ENCODE measurements around the gene MST1. TPM values are rescaled to one million over a fixed set of nuclear protein-coding genes. Genes with fewer than 3 reads are reported as not detected.
A peak's percentile ranks its signal among the peaks of the same experiment; 100 is the strongest.

The MST1 gene
- total RNA-seq, 1 experiment from 2014 or later, result 15.4 TPM

DNA sequence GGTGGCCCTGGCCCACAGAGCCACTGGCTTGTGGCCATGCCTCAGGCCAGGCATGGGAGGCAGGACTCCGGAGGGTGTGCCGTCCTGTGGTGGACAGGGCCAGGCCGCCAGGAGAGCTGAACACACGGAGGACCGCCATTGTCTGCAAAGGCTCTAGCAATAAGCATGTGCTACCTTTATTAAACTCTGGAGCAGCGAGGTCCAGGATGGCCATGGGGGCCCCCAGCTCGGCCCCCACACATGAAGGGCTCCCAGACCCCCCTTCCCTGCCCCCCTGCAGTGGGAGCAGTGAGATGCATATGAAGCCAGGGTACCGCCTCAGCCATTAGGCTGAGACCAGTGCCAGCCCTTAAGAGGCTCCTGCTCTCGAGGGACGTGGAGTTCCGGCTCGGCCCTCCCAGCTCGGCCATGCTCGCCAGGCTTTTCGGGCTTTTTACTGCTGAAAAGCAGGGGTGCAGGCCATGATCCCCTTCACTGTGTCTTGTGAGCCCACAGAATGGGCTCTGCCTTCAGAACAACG lies 27.5 kb upstream of the MST1 start:
- Mint-ChIP-seq H3K4me1 (ENCODE audit: low read depth, unreplicated experiment) (no peaks in the 10 kb centered on the region), H3K9me3 (ENCODE audit: unreplicated experiment) (no peaks in the 10 kb centered on the region), H3K4me3 (ENCODE audit: unreplicated experiment) (no peak overlapping the region), H3K36me3 (ENCODE audit: insufficient read depth, unreplicated experiment) (peaks cover 66% of the 10 kb centered on the region), H3K27ac (ENCODE audit: unreplicated experiment) (no peak overlapping the region), H3K27me3 (ENCODE audit: insufficient read depth, unreplicated experiment) (no peaks in the 10 kb centered on the region)
- Histone ChIP-seq H3K9me3 (no peaks in the 10 kb centered on the region), H3K27me3 (replicated peaks; ENCODE audit: control insufficient read depth, insufficient read depth, low read length) (no peaks in the 10 kb centered on the region), H3K36me3 (ENCODE audit: control insufficient read depth, insufficient read depth, low read length) (no peaks in the 10 kb centered on the region; the same call in 1 of the 2 replicates), H3K4me1 (no peaks in the 10 kb centered on the region; the same call in 1 of the 2 replicates), H3K4me3 (ENCODE audit: low read depth, low read length) (no peak overlapping the region)
- ChIA-PET POLR2A (no interaction called here), CTCF (no interaction called here)
- DNase-seq, result peak in 1 of 2 experiments; percentile 34
- TF ChIP-seq, protein P1, sequence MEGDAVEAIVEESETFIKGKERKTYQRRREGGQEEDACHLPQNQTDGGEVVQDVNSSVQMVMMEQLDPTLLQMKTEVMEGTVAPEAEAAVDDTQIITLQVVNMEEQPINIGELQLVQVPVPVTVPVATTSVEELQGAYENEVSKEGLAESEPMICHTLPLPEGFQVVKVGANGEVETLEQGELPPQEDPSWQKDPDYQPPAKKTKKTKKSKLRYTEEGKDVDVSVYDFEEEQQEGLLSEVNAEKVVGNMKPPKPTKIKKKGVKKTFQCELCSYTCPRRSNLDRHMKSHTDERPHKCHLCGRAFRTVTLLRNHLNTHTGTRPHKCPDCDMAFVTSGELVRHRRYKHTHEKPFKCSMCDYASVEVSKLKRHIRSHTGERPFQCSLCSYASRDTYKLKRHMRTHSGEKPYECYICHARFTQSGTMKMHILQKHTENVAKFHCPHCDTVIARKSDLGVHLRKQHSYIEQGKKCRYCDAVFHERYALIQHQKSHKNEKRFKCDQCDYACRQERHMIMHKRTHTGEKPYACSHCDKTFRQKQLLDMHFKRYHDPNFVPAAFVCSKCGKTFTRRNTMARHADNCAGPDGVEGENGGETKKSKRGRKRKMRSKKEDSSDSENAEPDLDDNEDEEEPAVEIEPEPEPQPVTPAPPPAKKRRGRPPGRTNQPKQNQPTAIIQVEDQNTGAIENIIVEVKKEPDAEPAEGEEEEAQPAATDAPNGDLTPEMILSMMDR (IDR thresholded peaks at IDR 0.05; ENCODE audit: insufficient read depth in 1 of 2, low read depth in 1 of 2, low read length in 1 of 2, severe bottlenecking in 1 of 2, unreplicated experiment in 1 of 2), result no peak
- intact Hi-C loops (cut with micrococcal nuclease; ENCODE audit: unreplicated experiment), result loop anchor here (5.0 kb wide), 1 partner anchor 121 kb away; no protein-coding TSS in a partner anchor
- no TSS peak for BruUV-seq (replicated peaks)

DNA sequence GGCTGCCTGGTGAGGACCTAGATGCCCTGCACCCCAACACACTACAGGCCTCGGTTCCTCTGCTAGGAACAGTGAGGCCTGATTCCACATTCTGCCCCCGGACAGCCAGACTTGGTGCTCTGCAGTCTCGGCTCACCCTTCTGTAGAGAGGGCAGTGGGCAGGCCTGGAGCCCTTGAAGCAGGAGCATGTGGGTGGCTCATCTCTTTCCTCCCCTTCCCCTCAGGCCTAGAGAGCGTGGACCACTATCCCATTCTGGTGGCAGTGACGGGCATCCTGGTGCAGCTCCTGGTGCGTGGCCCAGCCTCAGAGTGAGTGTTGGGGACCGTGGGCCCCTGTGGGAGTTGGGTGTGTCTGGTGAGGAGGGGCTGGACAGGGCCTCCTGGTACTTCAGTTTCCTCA lies 26.9 kb upstream of the MST1 start:
- Mint-ChIP-seq H3K9me3 (ENCODE audit: unreplicated experiment) (no peaks in the 10 kb centered on the region), H3K4me1 (ENCODE audit: low read depth, unreplicated experiment) (no peaks in the 10 kb centered on the region), H3K27ac (ENCODE audit: unreplicated experiment) (no peak overlapping the region), H3K36me3 (ENCODE audit: insufficient read depth, unreplicated experiment) (peaks cover 60% of the 10 kb centered on the region), H3K4me3 (ENCODE audit: unreplicated experiment) (no peak overlapping the region), H3K27me3 (ENCODE audit: insufficient read depth, unreplicated experiment) (no peaks in the 10 kb centered on the region)
- BruUV-seq (replicated peaks), result no TSS peak
- H3K27me3 ChIP-seq (replicated peaks; ENCODE audit: control insufficient read depth, insufficient read depth, low read length), result no peaks in the 10 kb centered on the region
- TF ChIP-seq, protein P1 (IDR thresholded peaks at IDR 0.05; ENCODE audit: insufficient read depth in 1 of 2, low read depth in 1 of 2, low read length in 1 of 2, severe bottlenecking in 1 of 2, unreplicated experiment in 1 of 2), result no peak
- ChIA-PET POLR2A (no interaction called here), CTCF (no interaction called here)
- H3K4me3 ChIP-seq (ENCODE audit: low read depth, low read length), result no peak overlapping the region
- no peaks in the 10 kb centered on the region; the same call in 1 of the 2 replicates for H3K4me1 ChIP-seq
- H3K9me3 ChIP-seq, result no peaks in the 10 kb centered on the region
- no peak for DNase-seq
- intact Hi-C loops (cut with micrococcal nuclease; ENCODE audit: unreplicated experiment), result loop anchor here (5.0 kb wide), 1 partner anchor 121 kb away; no protein-coding TSS in a partner anchor
- no peaks in the 10 kb centered on the region; the same call in 1 of the 2 replicates for H3K36me3 ChIP-seq (ENCODE audit: control insufficient read depth, insufficient read depth, low read length)

DNA sequence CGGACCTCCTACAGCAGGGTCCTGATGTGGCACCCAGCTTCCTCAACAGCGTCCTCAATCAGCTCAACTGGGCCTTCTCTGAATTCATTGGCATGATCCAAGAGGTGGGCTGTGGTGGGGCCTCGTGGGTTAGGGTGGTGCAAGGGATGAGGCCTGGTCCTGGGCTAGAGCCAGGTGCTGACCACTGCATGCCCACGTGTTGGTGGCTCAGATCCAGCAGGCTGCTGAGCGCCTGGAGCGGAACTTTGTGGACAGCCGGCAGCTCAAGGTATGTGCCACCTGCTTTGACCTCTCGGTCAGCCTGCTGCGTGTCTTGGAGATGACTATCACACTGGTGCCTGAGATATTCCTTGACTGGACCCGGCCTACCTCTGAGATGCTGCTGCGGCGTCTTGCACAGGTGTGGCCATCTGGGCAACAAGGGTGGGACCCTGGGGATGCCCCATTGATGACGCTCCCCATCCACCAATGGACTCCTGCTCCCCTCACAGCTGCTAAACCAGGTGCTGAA lies 26.4 kb upstream of the MST1 start:
- ChIA-PET CTCF (no interaction called here), POLR2A (no interaction called here)
- H3K27me3 ChIP-seq (replicated peaks; ENCODE audit: control insufficient read depth, insufficient read depth, low read length), result no peaks in the 10 kb centered on the region
- Mint-ChIP-seq H3K9me3 (ENCODE audit: unreplicated experiment) (no peaks in the 10 kb centered on the region), H3K27ac (ENCODE audit: unreplicated experiment) (no peak overlapping the region), H3K4me1 (ENCODE audit: low read depth, unreplicated experiment) (no peaks in the 10 kb centered on the region), H3K36me3 (ENCODE audit: insufficient read depth, unreplicated experiment) (peaks cover 55% of the 10 kb centered on the region), H3K27me3 (ENCODE audit: insufficient read depth, unreplicated experiment) (no peaks in the 10 kb centered on the region), H3K4me3 (ENCODE audit: unreplicated experiment) (no peak overlapping the region)
- DNase-seq, result no peak
- no peaks in the 10 kb centered on the region for H3K36me3 ChIP-seq (ENCODE audit: control insufficient read depth, insufficient read depth, low read length)
- H3K4me3 ChIP-seq (ENCODE audit: low read depth, low read length), result no peak overlapping the region
- H3K4me1 ChIP-seq, result no peaks in the 10 kb centered on the region; the same call in 1 of the 2 replicates
- intact Hi-C loops (cut with micrococcal nuclease; ENCODE audit: unreplicated experiment), result loop anchor here (5.0 kb wide), 1 partner anchor 122 kb away; no protein-coding TSS in a partner anchor
- no peaks in the 10 kb centered on the region for H3K9me3 ChIP-seq
- TF ChIP-seq, protein P1 (IDR thresholded peaks at IDR 0.05; ENCODE audit: insufficient read depth in 1 of 2, low read depth in 1 of 2, low read length in 1 of 2, severe bottlenecking in 1 of 2, unreplicated experiment in 1 of 2), result no peak
- BruUV-seq (replicated peaks), result no TSS peak

Data from Caco-2 (cell line).